Rectal smooth muscle tissue (tissue), 1 donor: ENCODE results near the gene TLCD3A.

Experiments
- H3K27ac ChIP-seq: one replicate; pipeline ENCODE4 v1.7.0; 2013; ENCODE audit warnings: low read depth, low read length, inconsistent platforms
- H3K27me3 ChIP-seq: one replicate; pipeline ENCODE4 v1.7.0; 2013; ENCODE audit warnings: low read length; ENCODE audit not compliant: control insufficient read depth, insufficient read depth
- H3K36me3 ChIP-seq: one replicate; pipeline ENCODE4 v1.7.0; 2013; ENCODE audit warnings: low read length; ENCODE audit not compliant: control insufficient read depth, insufficient read depth
- H3K4me1 ChIP-seq: one replicate; pipeline ENCODE4 v1.7.0; 2013; ENCODE audit warnings: low read length; ENCODE audit not compliant: control insufficient read depth, insufficient read depth
- H3K4me3 ChIP-seq: one replicate; pipeline ENCODE4 v1.7.0; 2013; ENCODE audit warnings: low read length
- H3K9ac ChIP-seq: one replicate; pipeline ENCODE4 v1.7.0; 2013; ENCODE audit warnings: low read length

TLCD3A gene

DNA sequence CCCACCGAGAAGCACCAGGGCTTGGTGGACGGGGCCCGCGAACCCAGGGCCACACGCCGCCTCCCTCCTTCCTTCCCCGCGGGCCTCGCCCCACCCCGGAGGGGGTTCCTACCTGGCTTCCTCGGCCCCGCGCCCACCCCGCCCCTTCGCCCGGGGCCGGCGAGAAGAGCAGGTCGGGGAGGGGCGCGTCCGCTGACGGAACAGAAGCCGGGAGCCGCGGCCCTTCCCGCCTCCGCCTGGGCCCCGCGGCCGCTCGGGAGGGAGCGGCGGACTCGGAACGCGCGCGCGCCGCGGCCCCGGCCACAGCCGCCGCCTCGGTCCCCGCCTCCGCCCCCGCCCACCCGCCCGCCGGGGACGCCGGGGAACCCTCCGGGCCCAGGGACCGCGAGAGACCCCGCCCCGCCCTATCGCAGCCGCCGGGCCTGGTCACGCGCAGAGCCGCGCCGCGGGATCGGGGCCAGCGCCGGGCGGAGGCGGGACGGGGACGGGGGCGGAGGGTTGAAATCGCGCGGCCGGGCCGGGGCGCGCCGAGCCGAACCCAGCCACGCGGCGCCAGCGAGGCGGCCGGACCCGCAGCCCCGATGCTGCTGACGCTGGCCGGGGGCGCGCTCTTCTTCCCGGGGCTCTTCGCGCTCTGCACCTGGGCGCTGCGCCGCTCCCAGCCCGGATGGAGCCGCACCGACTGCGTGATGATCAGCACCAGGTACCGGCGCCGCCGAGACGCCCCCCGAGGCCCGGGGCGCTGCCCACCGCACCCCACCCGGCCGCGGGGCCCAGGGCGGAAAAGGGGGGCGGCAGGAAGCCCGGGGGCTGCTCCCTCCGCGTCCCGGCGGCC is at the start of gene TLCD3A:
Gene TLCD3A (plus strand): TSS at position 530 of the 835 bp plus-strand sequence. CDS start 52 bp downstream, at position 582.
- H3K27me3 ChIP-seq, result no peaks in the 10 kb centered on the region
- no peaks in the 10 kb centered on the region for H3K4me1 ChIP-seq
- H3K36me3 ChIP-seq, result no peaks in the 10 kb centered on the region
- H3K27ac ChIP-seq, result peak within 1 kb of the TSS; percentile 50
- H3K4me3 ChIP-seq, result peak within 1 kb of the TSS; percentile 63
- peak within 1 kb of the TSS; percentile 5 for H3K9ac ChIP-seq

DNA sequence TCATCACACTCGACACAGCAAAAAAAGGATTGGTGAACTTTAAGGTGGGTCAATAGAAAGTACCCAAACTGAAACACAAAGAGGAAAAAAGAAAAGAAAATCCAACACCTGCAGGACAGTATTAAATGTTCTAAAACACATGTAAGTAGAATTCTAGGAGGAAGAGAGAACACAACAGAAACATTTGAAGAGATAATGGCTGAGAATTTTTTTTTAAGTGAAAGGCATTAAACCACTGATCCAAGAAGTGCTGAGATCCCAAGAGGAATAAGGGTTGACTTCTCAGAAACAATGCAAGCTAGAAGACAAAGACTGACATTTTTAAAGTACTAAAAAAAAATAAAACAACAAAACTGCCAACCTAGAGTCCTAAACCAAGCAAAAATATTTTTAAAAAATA is 49.4 kb upstream of the TLCD3A start:
- H3K4me1 ChIP-seq, result no peaks in the 10 kb centered on the region
- no peak overlapping the region for H3K9ac ChIP-seq
- H3K4me3 ChIP-seq, result no peak overlapping the region
- no peak overlapping the region for H3K27ac ChIP-seq
- no peaks in the 10 kb centered on the region for H3K27me3 ChIP-seq
- H3K36me3 ChIP-seq, result no peaks in the 10 kb centered on the region

DNA sequence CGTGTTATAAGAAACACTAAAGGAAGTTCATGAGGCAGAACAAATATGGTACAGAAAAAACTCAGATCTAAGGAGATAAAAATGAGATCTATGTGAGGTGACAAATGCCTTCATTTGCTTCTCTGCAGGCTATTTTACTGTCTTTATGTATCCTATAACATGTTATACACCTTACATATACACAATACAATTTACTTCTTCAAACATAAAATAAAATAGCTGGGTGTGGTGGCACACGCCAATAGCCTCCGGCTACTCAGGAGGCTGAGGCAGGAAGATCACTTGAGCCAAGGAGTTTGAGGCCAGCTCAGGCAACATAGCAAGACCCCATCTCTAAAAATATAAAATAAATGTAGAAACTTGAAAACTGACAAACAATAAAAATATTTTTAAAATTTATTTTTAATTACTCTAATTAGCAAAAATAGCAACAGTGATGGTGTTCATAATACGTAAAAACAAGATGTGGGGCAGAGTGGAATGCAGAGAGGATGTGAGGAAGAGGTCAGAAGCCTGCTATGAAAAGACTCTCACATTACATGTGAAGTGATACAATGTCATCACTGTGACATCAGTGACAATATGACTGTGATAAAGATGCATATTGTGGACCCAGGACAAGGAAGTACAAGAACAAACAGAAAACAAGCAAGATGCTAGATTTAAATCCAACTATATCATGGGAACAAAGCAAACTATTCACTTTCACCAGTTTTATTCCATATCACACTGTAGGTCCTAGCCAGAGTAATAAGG is 48.7 kb upstream of the TLCD3A start:
- no peak overlapping the region for H3K9ac ChIP-seq
- H3K36me3 ChIP-seq, result no peaks in the 10 kb centered on the region
- H3K27me3 ChIP-seq, result no peaks in the 10 kb centered on the region
- H3K4me1 ChIP-seq, result no peaks in the 10 kb centered on the region
- no peak overlapping the region for H3K27ac ChIP-seq
- no peak overlapping the region for H3K4me3 ChIP-seq

DNA sequence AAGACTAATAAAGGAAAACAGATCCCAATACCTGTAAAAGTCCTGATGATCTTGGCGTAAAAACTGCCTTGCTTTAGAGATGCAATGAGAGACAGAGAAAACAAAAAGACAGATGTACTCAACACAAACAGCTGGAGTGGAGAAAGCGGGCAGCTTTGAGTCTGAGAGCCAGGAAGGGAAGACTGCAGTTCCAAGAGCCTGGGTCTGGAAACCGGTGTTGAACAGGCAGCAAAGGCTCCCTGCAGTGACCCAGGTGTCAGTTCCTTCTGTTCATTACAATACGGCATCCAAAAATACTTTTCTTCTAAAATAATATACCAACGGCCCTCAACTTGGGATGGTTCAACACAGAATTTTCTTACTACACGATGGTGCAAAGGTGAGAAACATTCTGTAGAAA is 47.4 kb upstream of the TLCD3A start:
- Histone ChIP-seq H3K4me3 (no peak overlapping the region), H3K27me3 (no peaks in the 10 kb centered on the region), H3K9ac (no peak overlapping the region), H3K27ac (no peak overlapping the region), H3K4me1 (no peaks in the 10 kb centered on the region), H3K36me3 (peaks cover 4% of the 10 kb centered on the region)

DNA sequence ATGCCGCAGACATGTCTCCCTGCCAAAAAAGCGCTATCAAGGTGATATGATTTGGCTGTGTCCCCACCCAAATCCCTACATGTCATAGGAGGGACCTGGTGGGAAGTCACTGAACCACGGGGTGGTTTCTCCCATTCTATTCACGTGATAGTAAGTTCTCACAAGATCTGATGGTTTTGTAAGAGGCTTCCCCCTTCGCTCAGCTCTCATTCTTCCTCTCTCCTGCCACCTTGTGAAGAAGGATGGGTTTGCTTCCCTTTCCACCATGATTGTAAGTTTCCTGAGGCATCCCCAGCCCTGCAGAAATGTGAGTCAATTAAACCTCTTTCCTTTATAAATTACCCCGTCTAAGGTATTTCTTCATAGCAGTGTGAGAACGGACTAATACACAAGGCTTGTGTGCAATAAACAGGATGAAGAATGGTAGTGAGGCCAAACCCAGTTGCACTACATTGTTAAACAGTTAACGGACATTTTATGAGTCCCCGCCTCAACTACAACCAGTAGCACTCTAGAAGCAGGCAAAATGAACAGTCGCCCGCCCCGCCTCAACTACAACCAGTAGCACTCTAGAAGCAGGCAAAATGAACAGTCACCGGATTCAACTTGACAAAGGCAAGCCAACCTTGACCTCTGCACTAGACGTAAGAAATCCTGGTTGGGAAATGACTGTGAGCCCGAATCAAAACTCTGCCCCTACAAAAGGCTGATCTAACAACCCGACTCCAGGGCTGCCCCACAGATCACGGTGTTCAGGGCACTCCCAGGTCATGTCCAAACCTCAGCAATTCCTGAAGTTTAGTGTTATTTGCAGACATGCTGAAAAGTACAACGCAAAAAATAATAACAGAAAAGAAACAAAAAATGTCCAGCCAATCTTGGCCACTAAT is 44.1 kb upstream of the TLCD3A start:
- no peak overlapping the region for H3K9ac ChIP-seq
- H3K36me3 ChIP-seq, result peaks cover 12% of the 10 kb centered on the region
- no peaks in the 10 kb centered on the region for H3K4me1 ChIP-seq
- no peak overlapping the region for H3K4me3 ChIP-seq
- no peaks in the 10 kb centered on the region for H3K27me3 ChIP-seq
- no peak overlapping the region for H3K27ac ChIP-seq

DNA sequence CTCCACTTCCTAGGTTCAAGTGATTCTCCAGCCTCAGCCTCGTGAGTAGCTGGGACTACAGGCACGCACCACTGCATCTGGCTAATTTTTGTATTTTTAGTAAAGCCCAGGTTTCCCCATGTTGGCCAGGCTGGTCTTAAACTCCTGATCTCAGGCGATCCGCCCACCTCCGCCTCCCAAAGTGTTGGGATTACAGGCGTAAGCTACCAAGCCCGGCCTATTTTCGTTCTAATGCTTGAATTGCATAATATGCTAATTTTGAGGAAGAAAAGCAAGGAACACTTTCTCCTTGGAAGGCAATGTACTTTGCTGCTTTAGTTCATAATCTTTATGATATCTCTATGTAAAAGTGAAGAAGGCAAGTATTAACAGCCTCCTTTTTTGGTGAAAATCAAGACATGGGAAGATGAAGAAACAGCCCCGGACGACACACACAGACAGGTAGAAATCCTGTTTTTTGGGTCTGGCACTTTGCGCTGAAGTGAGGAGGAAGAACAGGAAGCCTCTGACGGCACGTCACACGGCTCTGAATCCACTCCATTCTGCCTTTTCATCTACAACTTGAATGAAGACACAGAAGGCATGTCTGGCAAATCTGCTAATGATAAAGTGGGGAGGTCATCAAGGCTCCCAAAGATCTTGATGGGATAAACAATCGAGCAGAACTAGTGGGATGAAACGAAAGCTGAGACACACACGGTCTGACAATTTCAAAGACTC is 42.7 kb upstream of the TLCD3A start:
- Histone ChIP-seq H3K36me3 (peaks cover 12% of the 10 kb centered on the region), H3K27ac (no peak overlapping the region), H3K9ac (no peak overlapping the region), H3K27me3 (no peaks in the 10 kb centered on the region), H3K4me3 (no peak overlapping the region), H3K4me1 (no peaks in the 10 kb centered on the region)

DNA sequence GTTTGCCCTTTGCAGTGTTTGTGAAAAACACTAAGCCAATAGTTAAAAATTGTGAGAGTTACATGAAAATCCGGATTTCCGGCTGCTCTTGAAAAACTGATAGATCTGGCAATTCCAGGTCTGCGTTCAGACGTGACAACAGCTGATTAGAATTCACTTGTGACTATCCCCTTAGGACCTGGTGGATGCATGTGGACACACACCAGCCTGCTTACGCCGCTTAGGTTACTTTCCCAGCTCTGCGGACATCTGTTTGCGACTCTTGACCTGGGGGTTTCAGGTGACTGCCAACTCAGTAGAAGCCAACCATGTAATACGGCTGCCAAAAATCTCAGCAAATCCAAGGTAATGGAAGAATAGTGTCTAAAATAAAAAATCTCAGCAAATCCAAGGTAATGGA is 42.0 kb upstream of the TLCD3A start:
- Histone ChIP-seq H3K4me3 (no peak overlapping the region), H3K27ac (no peak overlapping the region), H3K27me3 (no peaks in the 10 kb centered on the region), H3K4me1 (no peaks in the 10 kb centered on the region), H3K36me3 (peaks cover 14% of the 10 kb centered on the region), H3K9ac (no peak overlapping the region)

DNA sequence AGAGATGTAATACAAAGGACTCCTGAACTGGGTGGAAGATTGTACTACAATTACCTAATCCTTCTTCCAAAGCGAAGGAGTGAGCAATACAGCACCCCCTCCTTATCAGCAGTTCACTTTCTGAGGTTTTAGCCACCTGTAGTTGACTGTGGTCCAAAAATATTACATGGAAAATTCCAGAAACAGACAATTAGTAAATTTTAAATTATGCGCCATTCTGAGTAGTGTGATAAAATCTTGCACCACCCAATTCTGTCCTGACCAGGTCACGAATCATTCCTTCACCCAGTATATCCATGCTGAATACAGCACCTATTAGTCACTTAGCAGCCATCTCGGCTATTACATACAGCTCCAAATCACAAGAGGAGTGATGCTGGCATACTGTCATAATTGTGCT is 41.0 kb upstream of the TLCD3A start:
- Histone ChIP-seq H3K27me3 (no peaks in the 10 kb centered on the region), H3K36me3 (peaks cover 14% of the 10 kb centered on the region), H3K4me1 (no peaks in the 10 kb centered on the region), H3K9ac (no peak overlapping the region), H3K4me3 (no peak overlapping the region), H3K27ac (no peak overlapping the region)

DNA sequence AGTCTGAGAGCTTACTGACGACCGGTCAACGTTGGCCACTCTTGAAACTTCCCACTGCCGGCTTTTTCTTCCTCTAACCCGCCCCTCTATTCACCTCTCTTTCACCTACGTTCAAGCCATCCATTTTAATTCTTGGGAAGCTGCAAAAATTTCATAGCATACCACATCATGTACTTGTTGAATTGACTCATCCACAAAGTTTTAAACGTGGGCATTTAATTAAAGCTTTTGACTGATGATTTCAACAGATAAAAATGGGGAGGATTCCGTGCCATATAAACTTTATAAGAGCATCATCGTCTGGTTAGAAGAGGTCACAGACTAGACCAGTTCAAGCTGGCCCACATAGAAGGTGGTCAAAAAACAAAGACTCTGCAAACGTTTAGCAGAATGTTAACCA is 40.3 kb upstream of the TLCD3A start:
- Histone ChIP-seq H3K27ac (no peak overlapping the region), H3K36me3 (peaks cover 14% of the 10 kb centered on the region), H3K9ac (no peak overlapping the region), H3K4me1 (no peaks in the 10 kb centered on the region), H3K4me3 (no peak overlapping the region), H3K27me3 (no peaks in the 10 kb centered on the region)

DNA sequence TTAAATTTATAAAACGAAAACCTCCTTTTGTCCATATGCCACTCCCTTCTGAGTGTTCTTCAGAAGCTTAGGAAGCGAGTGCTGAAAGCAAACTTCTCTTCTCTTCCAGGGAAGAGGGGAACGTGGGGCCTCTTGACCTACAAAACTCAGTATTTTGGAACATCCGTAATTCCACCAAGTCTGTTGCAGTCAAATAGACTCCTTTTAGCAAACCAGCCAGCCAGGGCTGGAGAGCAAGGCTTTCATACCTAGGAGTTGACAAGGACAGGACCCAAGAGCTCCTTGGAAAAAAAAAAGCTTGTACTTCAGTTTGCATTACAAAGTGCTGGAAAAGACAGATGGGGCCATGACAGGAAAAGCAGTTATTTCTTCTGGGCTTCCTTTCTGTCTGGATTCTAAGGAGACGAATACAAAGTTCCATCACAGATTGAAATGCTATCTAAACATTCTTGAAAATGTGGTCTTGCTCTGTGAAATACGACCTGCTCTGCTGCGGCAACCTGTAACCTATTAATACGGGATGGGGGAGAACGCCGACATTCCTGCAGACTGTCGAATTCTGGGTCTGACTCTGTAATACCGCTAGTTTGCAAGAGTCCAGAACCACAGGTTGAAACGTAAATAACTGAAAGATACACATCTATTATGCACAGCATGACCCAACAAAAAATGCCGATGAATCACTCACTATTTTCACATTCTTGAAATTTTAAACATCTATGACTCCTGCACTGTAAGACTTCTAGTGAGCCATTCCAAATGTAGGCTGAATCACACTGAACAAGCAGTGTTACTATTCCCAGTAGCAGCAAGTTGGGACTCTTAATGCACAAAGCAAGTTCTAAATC is 38.4 kb upstream of the TLCD3A start:
- Histone ChIP-seq H3K4me3 (no peak overlapping the region), H3K4me1 (no peaks in the 10 kb centered on the region), H3K36me3 (peaks cover 14% of the 10 kb centered on the region), H3K9ac (no peak overlapping the region), H3K27me3 (no peaks in the 10 kb centered on the region), H3K27ac (no peak overlapping the region)

DNA sequence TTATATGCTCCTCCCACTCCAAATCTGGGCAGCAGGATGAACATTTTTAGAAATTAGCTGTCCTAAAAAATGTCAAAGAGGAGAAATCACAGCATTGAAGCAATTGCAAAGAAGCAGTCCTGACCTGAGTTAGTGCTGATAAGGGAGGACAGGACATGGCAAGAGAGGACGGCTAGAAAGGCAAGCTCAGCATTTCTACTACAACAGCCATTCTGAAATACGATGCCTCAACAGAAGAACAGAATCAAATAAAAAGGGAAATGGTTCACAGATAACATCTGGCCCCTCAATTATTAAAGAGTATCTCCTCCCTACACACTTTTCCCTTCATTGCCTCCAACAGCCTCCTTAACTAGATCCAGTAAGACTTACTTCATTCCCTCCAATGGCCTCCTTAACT is 36.0 kb upstream of the TLCD3A start:
- H3K36me3 ChIP-seq, result peaks cover 2% of the 10 kb centered on the region

More for the DNA sequence above, 36.0 kb upstream of the TLCD3A start:
- Histone ChIP-seq H3K9ac (no peak overlapping the region), H3K4me3 (no peak overlapping the region), H3K27me3 (no peaks in the 10 kb centered on the region), H3K27ac (no peak overlapping the region), H3K4me1 (no peaks in the 10 kb centered on the region)
